LNCaP clone FGC (cell line): ENCODE data around the gene DHX30.
A peak's percentile ranks its signal among the peaks of the same experiment; 100 is the strongest.
"Not testable (repeated sequence)": the region's sequence is repeated elsewhere in the genome, so short reads cannot be mapped to it uniquely, and the experiment has no call there.

Experiments used
- DNase-seq: peaks from one replicate; pipeline ENCODE4 v3.0.0-alpha.2; 2011; ENCODE audit warnings: low read depth
- H3K4me3 ChIP-seq: 2 replicates; pipeline ENCODE4 v1.5.1; 2011; ENCODE audit warnings: mild to moderate bottlenecking, low read depth, low read length, control low read depth
- CTCF ChIP-seq: IDR thresholded peaks from 2 replicates; pipeline ENCODE4 v1.5.1; 2012; ENCODE audit warnings: mild to moderate bottlenecking; ENCODE audit not compliant: control insufficient read depth, insufficient read depth; ENCODE audit errors: extremely low read depth

The DHX30 gene

GRCh38 chr3:47813551-47814177 lies 10.7 kb downstream of the DHX30 start:
- no peak for DNase-seq
- TF ChIP-seq CTCF = no peak
- no peak overlapping the region for H3K4me3 ChIP-seq

- no peak for DNase-seq
- no peak for TF ChIP-seq CTCF
- H3K4me3 ChIP-seq = no peak overlapping the region
These were observed 14.7 kb downstream of the DHX30 start for GRCh38 chr3:47817609-47818008.

- DNase-seq = peak; percentile 62
- H3K4me3 ChIP-seq = peak overlapping the region; percentile 79
- peak; percentile 99 for TF ChIP-seq CTCF
These were observed 21.9 kb downstream of the DHX30 start for GRCh38 chr3:47824541-47825473.

GRCh38 chr3:47825590-47825989 lies 22.7 kb downstream of the DHX30 start:
- TF ChIP-seq CTCF = no peak
- H3K4me3 ChIP-seq = peak overlapping the region; percentile 79
- DNase-seq = no peak

- H3K4me3 ChIP-seq, DNase-seq: not testable (repeated sequence)
These were observed 26.5 kb downstream of the DHX30 start for GRCh38 chr3:47829482-47829881.

GRCh38 chr3:47836986-47837385 lies 34.0 kb downstream of the DHX30 start:
- H3K4me3 ChIP-seq = no peak overlapping the region
- TF ChIP-seq CTCF = no peak
- DNase-seq = no peak

- no peak for DNase-seq
These were observed 35.6 kb downstream of the DHX30 start for GRCh38 chr3:47838503-47838902.

More at GRCh38 chr3:47838503-47838902, 35.6 kb downstream of the DHX30 start:
- no peak overlapping the region for H3K4me3 ChIP-seq
- TF ChIP-seq CTCF = no peak
